HFFc6 (cell line): ENCODE measurements around the gene RHBDF2. TPM values are rescaled to one million over a fixed set of nuclear protein-coding genes. Genes with fewer than 3 reads are reported as not detected.
"Not testable (repeated sequence)": the region's sequence is repeated elsewhere in the genome, so short reads cannot be mapped to it uniquely, and the experiment has no call there.

ENCODE experiments used
- DNase-seq: peaks from one replicate; pipeline ENCODE4 v3.0.0-alpha.2; 2018
- H3K27ac Mint-ChIP-seq: 2 replicates; pipeline ENCODE4 v1.8.0; 2020; ENCODE audit warnings: mild to moderate bottlenecking, mixed read lengths
- H3K27me3 Mint-ChIP-seq: 2 replicates; pipeline ENCODE4 v1.8.0; 2021; ENCODE audit warnings: mild to moderate bottlenecking, moderate library complexity, mixed read lengths; ENCODE audit not compliant: insufficient read depth
- H3K36me3 Mint-ChIP-seq: 2 replicates; pipeline ENCODE4 v1.8.0; 2021; ENCODE audit warnings: low read depth, mixed read lengths
- H3K4me1 Mint-ChIP-seq: 2 replicates; pipeline ENCODE4 v1.8.0; 2020; ENCODE audit warnings: low read depth, mixed read lengths
- H3K4me3 Mint-ChIP-seq: 2 replicates; pipeline ENCODE4 v1.8.0; 2020; ENCODE audit warnings: mild to moderate bottlenecking, moderate library complexity, mixed read lengths
- H3K9me3 Mint-ChIP-seq: 2 replicates; pipeline ENCODE4 v1.8.0; 2020; ENCODE audit warnings: mild to moderate bottlenecking, mixed read lengths
- total RNA-seq, 6 experiments: library from RNA; stranded (reverse); fragmentation: NEBNext Ultra II Directional; extraction: Animal tissue kit (Norgen Biotek cat#: 25700); gene quantifications; 2 replicates in 1 of 6; 3 replicates in 5 of 6; pipeline ENCODE4 v1.2.3, GENCODE V29; 2021
- TF ChIP-seq, protein P1 (sequence below): fragments of 200-600 bp; sonication (generic); IDR thresholded peaks from 2 replicates; pipeline ENCODE4 v1.5.0; 2021; ENCODE audit warnings: antibody characterized with exemption, mild to moderate bottlenecking

The RHBDF2 gene
- total RNA-seq, 6 experiments from 2014 or later = 7.1 to 13.1 (median 9.4) TPM

DNA sequence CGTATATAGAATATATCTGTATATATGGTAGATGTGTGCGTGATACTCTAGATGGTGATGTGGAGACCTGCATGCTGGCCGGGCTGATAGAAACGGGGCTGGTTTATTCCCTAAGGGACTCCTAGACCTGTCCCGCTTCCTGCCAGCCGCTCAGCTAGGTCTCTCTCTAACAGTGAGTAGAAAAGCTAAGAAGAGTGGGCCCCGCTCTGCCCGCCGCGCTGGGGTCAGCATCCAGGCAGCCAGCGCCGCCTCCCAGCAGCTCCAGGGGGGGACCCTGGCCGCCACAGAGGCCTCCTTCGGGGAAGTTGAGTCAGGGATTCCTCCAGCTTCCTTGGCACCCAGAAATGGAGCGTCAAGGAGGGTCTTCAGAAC lies 26.9 kb upstream of the RHBDF2 start:
- H3K4me1 Mint-ChIP-seq = peaks cover 52% of the 10 kb centered on the region
- H3K27me3 Mint-ChIP-seq = no peaks in the 10 kb centered on the region; the same call in 1 of the 2 replicates
- H3K36me3 Mint-ChIP-seq = no peaks in the 10 kb centered on the region
- H3K4me3 Mint-ChIP-seq = no peak overlapping the region
- no peak overlapping the region; the same call in 1 of the 2 replicates for H3K27ac Mint-ChIP-seq
- DNase-seq = no peak
- TF ChIP-seq, protein P1, sequence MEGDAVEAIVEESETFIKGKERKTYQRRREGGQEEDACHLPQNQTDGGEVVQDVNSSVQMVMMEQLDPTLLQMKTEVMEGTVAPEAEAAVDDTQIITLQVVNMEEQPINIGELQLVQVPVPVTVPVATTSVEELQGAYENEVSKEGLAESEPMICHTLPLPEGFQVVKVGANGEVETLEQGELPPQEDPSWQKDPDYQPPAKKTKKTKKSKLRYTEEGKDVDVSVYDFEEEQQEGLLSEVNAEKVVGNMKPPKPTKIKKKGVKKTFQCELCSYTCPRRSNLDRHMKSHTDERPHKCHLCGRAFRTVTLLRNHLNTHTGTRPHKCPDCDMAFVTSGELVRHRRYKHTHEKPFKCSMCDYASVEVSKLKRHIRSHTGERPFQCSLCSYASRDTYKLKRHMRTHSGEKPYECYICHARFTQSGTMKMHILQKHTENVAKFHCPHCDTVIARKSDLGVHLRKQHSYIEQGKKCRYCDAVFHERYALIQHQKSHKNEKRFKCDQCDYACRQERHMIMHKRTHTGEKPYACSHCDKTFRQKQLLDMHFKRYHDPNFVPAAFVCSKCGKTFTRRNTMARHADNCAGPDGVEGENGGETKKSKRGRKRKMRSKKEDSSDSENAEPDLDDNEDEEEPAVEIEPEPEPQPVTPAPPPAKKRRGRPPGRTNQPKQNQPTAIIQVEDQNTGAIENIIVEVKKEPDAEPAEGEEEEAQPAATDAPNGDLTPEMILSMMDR = no peak
- no peaks in the 10 kb centered on the region for H3K9me3 Mint-ChIP-seq

DNA sequence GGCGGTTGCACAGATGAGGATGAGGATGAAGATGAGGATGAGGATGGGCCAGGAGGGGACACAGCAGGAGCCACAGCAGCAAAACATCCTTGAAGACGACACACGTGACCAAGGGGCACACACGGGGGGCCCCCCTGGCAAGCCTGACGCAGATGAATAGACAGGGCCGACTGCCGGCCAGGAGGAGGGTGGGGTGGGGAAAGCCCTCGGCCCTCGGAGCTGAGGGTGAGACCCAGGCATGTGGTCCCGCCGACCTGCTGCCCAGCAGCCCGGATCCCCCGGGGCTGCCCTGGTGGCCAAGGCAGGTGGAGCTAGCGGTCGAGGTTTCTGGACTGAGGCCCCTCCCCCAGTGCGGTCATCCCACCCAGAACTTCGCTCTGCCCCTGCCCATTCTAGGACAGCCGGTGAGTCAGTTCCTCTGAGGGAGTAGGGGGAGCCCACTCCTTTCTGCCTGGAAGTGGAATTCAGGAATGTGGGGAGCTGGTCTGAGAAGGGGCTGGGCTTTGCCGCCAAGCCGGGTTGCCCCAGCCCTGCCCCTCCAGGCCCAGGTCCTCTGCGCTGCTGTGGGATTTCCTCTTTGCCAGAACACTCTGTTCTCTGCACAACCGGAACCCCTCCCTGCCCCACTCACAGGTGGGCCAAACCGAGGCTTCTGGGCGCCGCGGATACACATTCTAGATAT lies 26.3 kb upstream of the RHBDF2 start:
- DNase-seq = no peak
- TF ChIP-seq, protein P1 = no peak; the same call in 1 of the 2 replicates
- no peaks in the 10 kb centered on the region; the same call in 1 of the 2 replicates for H3K27me3 Mint-ChIP-seq
- no peak overlapping the region; the same call in 1 of the 2 replicates for H3K27ac Mint-ChIP-seq
- H3K4me1 Mint-ChIP-seq = peaks cover 57% of the 10 kb centered on the region
- H3K4me3 Mint-ChIP-seq = peak overlapping the region; percentile 39; the same call in 1 of the 2 replicates
- H3K36me3 Mint-ChIP-seq = no peaks in the 10 kb centered on the region
- no peaks in the 10 kb centered on the region for H3K9me3 Mint-ChIP-seq

DNA sequence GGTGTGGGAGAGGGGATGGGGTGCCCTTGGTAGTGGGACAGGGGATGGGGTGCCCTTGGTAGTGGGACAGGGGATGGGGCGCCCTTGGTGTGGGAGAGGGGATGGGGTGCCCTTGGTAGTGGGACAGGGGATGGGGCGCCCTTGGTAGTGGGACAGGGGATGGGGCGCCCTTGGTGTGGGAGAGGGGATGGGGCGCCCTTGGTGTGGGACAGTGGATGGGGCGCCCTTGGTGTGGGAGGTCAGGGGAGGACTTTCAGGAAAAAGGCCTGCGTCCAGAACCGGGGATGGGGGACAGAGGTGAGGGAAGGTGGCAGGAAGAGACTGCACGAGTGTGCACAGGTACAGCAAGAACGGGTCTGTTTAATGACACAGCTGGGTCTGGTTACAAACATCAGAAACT lies 25.8 kb upstream of the RHBDF2 start:
- Mint-ChIP-seq H3K4me3 (peak overlapping the region; percentile 39; the same call in 1 of the 2 replicates), H3K4me1 (peaks cover 54% of the 10 kb centered on the region)
- not testable (repeated sequence) for H3K27me3 Mint-ChIP-seq, DNase-seq, H3K27ac Mint-ChIP-seq, H3K36me3 Mint-ChIP-seq, H3K9me3 Mint-ChIP-seq

DNA sequence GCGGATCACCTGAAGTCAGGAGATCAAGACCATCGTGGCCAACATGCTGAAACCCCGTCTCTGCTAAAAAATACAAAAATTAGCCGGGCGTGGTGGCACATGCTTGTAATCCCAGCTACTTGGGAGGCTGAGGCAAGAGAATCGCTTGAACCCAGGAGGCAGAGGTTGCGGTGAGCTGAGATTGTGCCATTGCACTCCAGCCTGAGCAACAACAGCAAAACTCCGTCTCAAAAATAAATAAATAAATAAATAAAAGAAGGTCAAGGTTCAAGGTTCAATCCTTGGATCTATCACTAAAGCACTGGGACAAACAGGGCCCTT lies 24.2 kb upstream of the RHBDF2 start:
- not testable (repeated sequence) for H3K36me3 Mint-ChIP-seq, H3K9me3 Mint-ChIP-seq, H3K27me3 Mint-ChIP-seq, H3K4me3 Mint-ChIP-seq, H3K27ac Mint-ChIP-seq, DNase-seq
- peaks cover 47% of the 10 kb centered on the region for H3K4me1 Mint-ChIP-seq

DNA sequence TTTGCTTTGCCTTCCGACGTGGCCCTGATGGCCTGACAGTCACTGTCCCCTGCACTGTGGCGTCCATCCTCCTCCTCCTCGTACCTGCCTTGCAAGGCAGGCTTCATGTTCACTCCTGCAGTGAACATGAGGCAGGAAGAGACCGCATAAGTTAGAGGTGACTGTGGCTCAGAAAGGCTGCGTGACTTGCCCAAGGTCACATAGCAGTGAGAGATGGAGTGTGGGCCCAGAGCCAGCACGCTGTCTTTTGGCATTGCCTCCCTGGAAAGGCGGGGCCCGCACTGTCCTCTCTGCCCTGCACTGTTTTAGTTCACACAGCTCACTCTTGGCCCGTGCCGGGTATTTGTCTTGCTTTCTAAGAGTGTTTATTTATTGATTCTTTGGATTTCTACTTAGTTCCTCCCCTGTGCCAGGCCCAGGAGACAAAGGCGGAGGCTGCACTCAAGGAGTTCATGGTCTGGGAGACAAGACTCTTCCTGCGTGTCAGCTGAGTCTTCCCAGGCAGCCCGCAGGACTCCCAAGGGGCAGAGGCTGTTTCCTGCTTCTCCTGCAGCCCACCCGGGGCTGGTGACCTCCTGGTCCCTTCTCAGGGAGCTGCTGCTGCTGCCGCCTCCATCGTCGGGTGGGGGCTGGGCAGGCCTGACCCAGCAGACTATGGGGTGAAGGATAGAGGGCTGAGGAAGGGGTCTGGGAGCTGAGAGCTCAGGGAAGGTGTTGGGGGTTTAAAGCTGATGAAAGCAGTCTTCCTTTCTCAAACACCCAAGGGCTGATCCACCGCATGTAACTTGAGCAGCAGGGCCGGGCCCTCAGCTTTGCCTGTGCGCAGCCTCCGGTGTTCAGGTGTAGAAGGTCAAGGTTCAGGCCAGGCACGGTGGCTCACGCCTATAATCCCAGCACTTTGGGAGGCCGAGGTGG lies 23.6 kb upstream of the RHBDF2 start:
- no peak overlapping the region for H3K27ac Mint-ChIP-seq
- H3K4me1 Mint-ChIP-seq = peaks cover 40% of the 10 kb centered on the region
- no peak overlapping the region for H3K4me3 Mint-ChIP-seq
- H3K36me3 Mint-ChIP-seq = no peaks in the 10 kb centered on the region
- no peaks in the 10 kb centered on the region for H3K9me3 Mint-ChIP-seq
- H3K27me3 Mint-ChIP-seq = peaks cover 4% of the 10 kb centered on the region
- no peak for DNase-seq
- TF ChIP-seq, protein P1 = no peak

DNA sequence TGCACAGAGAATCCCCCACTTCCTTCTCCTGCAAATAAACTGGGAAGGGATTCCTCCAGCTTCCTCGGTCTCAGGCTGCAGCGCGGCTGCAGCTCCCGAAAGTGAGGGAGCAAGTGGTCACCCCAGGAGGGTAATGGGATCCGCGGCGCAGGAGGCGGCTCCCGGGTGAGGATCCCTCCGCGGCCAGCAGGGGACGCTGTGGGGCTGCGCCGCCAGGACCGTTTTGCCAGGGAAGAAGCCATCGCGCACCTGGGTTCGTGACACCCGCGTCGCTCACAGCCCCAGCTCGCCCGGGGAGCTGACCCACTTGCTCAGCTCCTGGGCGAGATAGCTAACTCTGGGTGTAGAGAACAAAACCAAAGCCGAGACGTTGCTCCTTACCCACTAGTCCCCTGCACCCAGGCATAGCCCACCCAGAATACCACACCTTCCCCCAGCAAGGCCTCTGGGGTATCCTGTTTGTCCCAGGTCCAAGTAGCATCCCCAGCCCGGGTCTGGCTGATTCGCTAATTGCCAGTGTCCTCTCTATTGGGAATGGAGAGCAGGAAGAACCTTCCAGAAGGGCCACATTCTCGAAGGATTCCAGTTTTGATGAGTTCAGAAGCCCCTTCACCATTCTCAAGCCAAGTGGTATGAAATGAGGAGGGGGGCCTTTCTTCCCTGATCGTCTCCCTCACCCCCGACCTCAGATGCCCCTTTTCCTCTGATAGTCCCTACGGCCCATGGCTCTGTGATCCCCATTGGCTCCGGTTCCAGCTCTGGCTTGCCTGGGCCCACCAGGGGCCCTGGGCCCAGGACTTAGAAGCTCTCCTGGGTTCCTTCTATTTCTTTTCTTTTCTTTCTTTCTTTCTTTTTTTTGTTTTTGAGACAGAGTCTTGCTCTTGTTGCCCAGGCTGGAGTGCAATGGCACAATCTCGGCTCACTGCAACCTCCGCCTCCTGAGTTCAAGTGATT lies 22.1 kb upstream of the RHBDF2 start:
- Mint-ChIP-seq H3K4me3 (peak overlapping the region; percentile 40; the same call in 1 of the 2 replicates), H3K36me3 (no peaks in the 10 kb centered on the region), H3K4me1 (peaks cover 25% of the 10 kb centered on the region), H3K27ac (no peak overlapping the region), H3K27me3 (peaks cover 6% of the 10 kb centered on the region), H3K9me3 (no peaks in the 10 kb centered on the region)
- peak; percentile 26 for DNase-seq
- TF ChIP-seq, protein P1 = peak; percentile 100

DNA sequence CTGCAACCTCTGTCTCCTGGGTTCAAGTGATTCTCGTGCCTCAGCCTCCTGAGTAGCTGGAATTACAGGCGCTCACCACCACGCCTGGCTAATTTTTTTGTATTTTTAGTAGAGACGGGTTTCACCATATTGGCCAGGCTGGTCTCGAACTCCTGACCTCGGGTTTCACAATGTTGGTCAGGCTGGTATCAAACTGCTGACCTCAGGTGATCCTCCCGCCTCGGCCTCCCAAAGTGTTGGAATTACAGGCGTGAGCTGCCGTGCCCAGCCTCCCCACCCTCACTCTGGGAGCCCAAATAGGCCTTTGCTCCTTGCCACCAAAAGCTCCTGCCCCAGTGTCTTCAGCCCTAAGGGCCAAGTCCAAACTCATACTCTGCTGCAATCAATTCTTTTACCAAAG lies 20.5 kb upstream of the RHBDF2 start:
- H3K9me3 Mint-ChIP-seq, H3K27ac Mint-ChIP-seq, H3K4me3 Mint-ChIP-seq, DNase-seq, H3K36me3 Mint-ChIP-seq, H3K27me3 Mint-ChIP-seq: not testable (repeated sequence)
- peaks cover 18% of the 10 kb centered on the region for H3K4me1 Mint-ChIP-seq
